OCI-LY3 (cell line): ENCODE results near the gene PFDN1.

Experiments
- EZH2phosphoT487 ChIP-seq: fragments of 200-600 bp; shearing (Covaris generic); IDR thresholded peaks from 2 replicates; pipeline ENCODE4 v1.6.1; 2018; ENCODE audit warnings: antibody characterized with exemption, mixed run types, low read depth
- TF ChIP-seq, protein P1 (sequence below): fragments of 200-600, 300-600 bp; sonication (generic); IDR thresholded peaks from 2 replicates; pipeline ENCODE4 v1.5.1; 2014; ENCODE audit warnings: antibody characterized with exemption, low read length, low read depth

- no peak for TF ChIP-seq EZH2phosphoT487
- TF ChIP-seq, protein P1, sequence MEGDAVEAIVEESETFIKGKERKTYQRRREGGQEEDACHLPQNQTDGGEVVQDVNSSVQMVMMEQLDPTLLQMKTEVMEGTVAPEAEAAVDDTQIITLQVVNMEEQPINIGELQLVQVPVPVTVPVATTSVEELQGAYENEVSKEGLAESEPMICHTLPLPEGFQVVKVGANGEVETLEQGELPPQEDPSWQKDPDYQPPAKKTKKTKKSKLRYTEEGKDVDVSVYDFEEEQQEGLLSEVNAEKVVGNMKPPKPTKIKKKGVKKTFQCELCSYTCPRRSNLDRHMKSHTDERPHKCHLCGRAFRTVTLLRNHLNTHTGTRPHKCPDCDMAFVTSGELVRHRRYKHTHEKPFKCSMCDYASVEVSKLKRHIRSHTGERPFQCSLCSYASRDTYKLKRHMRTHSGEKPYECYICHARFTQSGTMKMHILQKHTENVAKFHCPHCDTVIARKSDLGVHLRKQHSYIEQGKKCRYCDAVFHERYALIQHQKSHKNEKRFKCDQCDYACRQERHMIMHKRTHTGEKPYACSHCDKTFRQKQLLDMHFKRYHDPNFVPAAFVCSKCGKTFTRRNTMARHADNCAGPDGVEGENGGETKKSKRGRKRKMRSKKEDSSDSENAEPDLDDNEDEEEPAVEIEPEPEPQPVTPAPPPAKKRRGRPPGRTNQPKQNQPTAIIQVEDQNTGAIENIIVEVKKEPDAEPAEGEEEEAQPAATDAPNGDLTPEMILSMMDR, result peak; percentile 72
These were observed 48.9 kb upstream of the PFDN1 start for GRCh38 chr5:140351609-140352334.
